Vagina (tissue), 2 donors: ENCODE data around the gene CDH4.

Experiments used
- CTCF ChIP-seq, 3 experiments: fragments of 450-650 bp in 2 of 3; fragments of 200-600 bp in 1 of 3; sonication (generic) in 1 of 3; IDR thresholded peaks; one replicate each; pipeline ENCODE4 v1.5.1; 2017 to 2019; ENCODE audit warnings: antibody characterized with exemption in 3 of 3, mild to moderate bottlenecking in 2 of 3, moderate library complexity in 2 of 3
- POLR2A ChIP-seq, 2 donors: fragments of 450-650 bp; IDR thresholded peaks; one replicate each; pipeline ENCODE4 v1.6.1; 2017; ENCODE audit warnings: antibody characterized with exemption in 2 of 2, mild to moderate bottlenecking in 2 of 2, moderate library complexity in 2 of 2
- POLR2AphosphoS5 ChIP-seq, 2 donors: sonication (generic); formaldehyde crosslinking; IDR thresholded peaks; one replicate each; pipeline ENCODE4 v1.9.0; 2017; ENCODE audit warnings: antibody characterized with exemption in 2 of 2, mild to moderate bottlenecking in 2 of 2, low read depth in 1 of 2; ENCODE audit not compliant: insufficient read depth in 1 of 2

- TF ChIP-seq POLR2A (IDR thresholded peaks at IDR 0.05) (no peak), CTCF (IDR thresholded peaks at IDR 0.05) (no peak), POLR2AphosphoS5 (IDR thresholded peaks at IDR 0.05; ENCODE audit: insufficient read depth in 1 of 2, low read depth in 1 of 2) (no peak)
These were observed 674.7 kb downstream of the CDH4 start for GRCh38 chr20:61926796-61927192.
